Measurements from ENCODE around the gene CAMSAP2. TPM values are rescaled to one million over a fixed set of nuclear protein-coding genes. Genes with fewer than 3 reads are reported as not detected.

Gene CAMSAP2
- total and polyA plus RNA-seq, 2 of the 4 experiments (the other 2 are of a cell fraction) = 8.3 to 29.4 TPM

DNA sequence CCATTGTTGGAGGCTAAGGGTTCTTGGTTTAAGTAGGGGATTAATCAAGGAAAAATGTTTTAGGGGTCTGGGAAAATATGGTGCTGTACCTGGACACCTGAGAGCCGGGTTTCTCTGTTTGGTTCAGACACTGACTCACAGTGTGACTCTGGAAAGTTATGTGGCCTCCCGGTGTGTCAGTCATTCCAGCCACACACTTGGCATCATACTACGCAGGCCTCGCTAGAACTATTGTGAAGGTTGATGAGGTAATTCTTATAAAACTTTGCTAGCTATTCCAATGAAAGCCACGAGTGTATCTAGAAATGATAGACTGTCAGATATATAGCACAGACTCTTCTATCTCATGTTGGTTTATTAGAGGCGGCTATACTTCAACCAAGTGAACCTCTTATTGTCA lies 4.8 kb upstream of the CAMSAP2 start:
- Histone ChIP-seq H3K4me2 (ENCODE audit: low read depth, low read length) (no peak overlapping the region), H4K8ac (ENCODE audit: low read depth in 2 of 2, low read length in 2 of 2) (no peak overlapping the region), H3K23ac (ENCODE audit: low read depth, low read length) (no peak overlapping the region), H3K9me3 (ENCODE audit: control insufficient read depth, insufficient read depth, low read length) (no peaks in the 10 kb centered on the region), H3K79me1 (ENCODE audit: low read depth in 1 of 2, low read length in 2 of 2) (0 out of 4 replicates have a peak, but pooled peaks cover 0 to 6% of the 10 kb centered on the region in 2 experiments), H3K27me3 (ENCODE audit: control insufficient read depth, insufficient read depth, low read length) (no peaks in the 10 kb centered on the region), H4K91ac (ENCODE audit: insufficient read depth, low read depth, low read length) (no peak overlapping the region), H3K56ac (ENCODE audit: extremely low read depth, insufficient read depth, low read length) (no peak overlapping the region), H3K36me3 (ENCODE audit: control insufficient read depth, insufficient read depth, low read length) (no peaks in the 10 kb centered on the region), H4K5ac (ENCODE audit: low read depth, low read length) (no peak overlapping the region), H2AK5ac (ENCODE audit: low read depth, low read length) (no peak overlapping the region), H3K4me1 (ENCODE audit: control insufficient read depth, insufficient read depth, low read length) (no peaks in the 10 kb centered on the region; the same call in 1 of the 2 replicates), H2BK20ac (ENCODE audit: low read depth, low read length) (no peak overlapping the region), H2BK15ac (ENCODE audit: low read depth, low read length) (no peak overlapping the region), H3K4ac (ENCODE audit: low read depth, low read length) (no peak overlapping the region), H2BK5ac (ENCODE audit: low read depth, low read length, poor library complexity, severe bottlenecking) (no peak overlapping the region), H4K20me1 (ENCODE audit: insufficient read depth, low read length) (no peaks in the 10 kb centered on the region), H2AFZ (replicated peaks; ENCODE audit: low read length, poor library complexity) (no peak overlapping the region), H3K18ac (ENCODE audit: low read depth, low read length) (no peak overlapping the region), H3K4me3 (ENCODE audit: insufficient read depth, low read depth, low read length) (no peak overlapping the region), H3K27ac (ENCODE audit: insufficient read depth, low read length) (no peak overlapping the region), H2AK9ac (replicated peaks; ENCODE audit: low read depth, low read length, poor library complexity) (no peak overlapping the region), H3K9me1 (ENCODE audit: insufficient read depth, low read length) (peaks cover 4% of the 10 kb centered on the region; the same call in 1 of the 2 replicates), H3K14ac (replicated peaks; ENCODE audit: low read depth, low read length) (no peak overlapping the region), H3K9ac (ENCODE audit: low read depth, low read length) (no peak overlapping the region), H2BK120ac (ENCODE audit: low read depth, low read length) (no peak overlapping the region)
- dilution Hi-C loops (cut with HindIII; ENCODE audit: low sequenced_read_pairs, unreplicated experiment) = no loop called here
- 86% methylated on average over 1 of the region's 6 CpGs; no CpG with 5 or more reads in 1 of the 2 experiments for WGBS, 2 experiments (ENCODE audit: extremely low coverage in 2 of 2, insufficient read length in 1 of 2)
- POLR2A ChIA-PET (ENCODE audit: unreplicated experiment) = no interaction called here
- DNase-seq = no peak
- no TSS peak for BruUV-seq (replicated peaks)
- no peak for ATAC-seq (ENCODE audit: low read depth)
- TF ChIP-seq RFX5 (IDR thresholded peaks at IDR 0.05; ENCODE audit: low read depth, low read length) (no peak), SMC3 (IDR thresholded peaks at IDR 0.05; ENCODE audit: low read depth, low read length) (no peak), NFE2L2 (IDR thresholded peaks at IDR 0.05; ENCODE audit: low read depth, low read length) (no peak), MAZ (IDR thresholded peaks at IDR 0.05; ENCODE audit: borderline replicate concordance, low read depth, low read length) (no peak), MAFK (IDR thresholded peaks at IDR 0.05; ENCODE audit: low read depth, low read length) (no peak), FOS (IDR thresholded peaks at IDR 0.05; ENCODE audit: low read depth, low read length) (no peak), POLR2A (IDR thresholded peaks at IDR 0.05; ENCODE audit: low read depth, low read length) (no peak), CEBPB (IDR thresholded peaks at IDR 0.05; ENCODE audit: low read depth, low read length) (no peak), CHD1 (IDR thresholded peaks at IDR 0.05; ENCODE audit: low read depth, low read length) (no peak), BHLHE40 (IDR thresholded peaks at IDR 0.05; ENCODE audit: low read depth, low read length) (no peak), RCOR1 (IDR thresholded peaks at IDR 0.05; ENCODE audit: insufficient replicate concordance, low read length) (no peak), RAD21 (IDR thresholded peaks at IDR 0.05; ENCODE audit: low read length) (no peak), MXI1 (IDR thresholded peaks at IDR 0.05; ENCODE audit: borderline replicate concordance, low read depth, low read length) (no peak)
- TF ChIP-seq, protein P1, sequence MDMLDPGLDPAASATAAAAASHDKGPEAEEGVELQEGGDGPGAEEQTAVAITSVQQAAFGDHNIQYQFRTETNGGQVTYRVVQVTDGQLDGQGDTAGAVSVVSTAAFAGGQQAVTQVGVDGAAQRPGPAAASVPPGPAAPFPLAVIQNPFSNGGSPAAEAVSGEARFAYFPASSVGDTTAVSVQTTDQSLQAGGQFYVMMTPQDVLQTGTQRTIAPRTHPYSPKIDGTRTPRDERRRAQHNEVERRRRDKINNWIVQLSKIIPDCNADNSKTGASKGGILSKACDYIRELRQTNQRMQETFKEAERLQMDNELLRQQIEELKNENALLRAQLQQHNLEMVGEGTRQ (IDR thresholded peaks at IDR 0.05; ENCODE audit: low read depth, low read length) = no peak
- TF ChIP-seq, protein P2, sequence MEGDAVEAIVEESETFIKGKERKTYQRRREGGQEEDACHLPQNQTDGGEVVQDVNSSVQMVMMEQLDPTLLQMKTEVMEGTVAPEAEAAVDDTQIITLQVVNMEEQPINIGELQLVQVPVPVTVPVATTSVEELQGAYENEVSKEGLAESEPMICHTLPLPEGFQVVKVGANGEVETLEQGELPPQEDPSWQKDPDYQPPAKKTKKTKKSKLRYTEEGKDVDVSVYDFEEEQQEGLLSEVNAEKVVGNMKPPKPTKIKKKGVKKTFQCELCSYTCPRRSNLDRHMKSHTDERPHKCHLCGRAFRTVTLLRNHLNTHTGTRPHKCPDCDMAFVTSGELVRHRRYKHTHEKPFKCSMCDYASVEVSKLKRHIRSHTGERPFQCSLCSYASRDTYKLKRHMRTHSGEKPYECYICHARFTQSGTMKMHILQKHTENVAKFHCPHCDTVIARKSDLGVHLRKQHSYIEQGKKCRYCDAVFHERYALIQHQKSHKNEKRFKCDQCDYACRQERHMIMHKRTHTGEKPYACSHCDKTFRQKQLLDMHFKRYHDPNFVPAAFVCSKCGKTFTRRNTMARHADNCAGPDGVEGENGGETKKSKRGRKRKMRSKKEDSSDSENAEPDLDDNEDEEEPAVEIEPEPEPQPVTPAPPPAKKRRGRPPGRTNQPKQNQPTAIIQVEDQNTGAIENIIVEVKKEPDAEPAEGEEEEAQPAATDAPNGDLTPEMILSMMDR (conservative IDR thresholded peaks at IDR 0.05; ENCODE audit: low read depth, low read length) = no peak
- TF ChIP-seq, protein P3, sequence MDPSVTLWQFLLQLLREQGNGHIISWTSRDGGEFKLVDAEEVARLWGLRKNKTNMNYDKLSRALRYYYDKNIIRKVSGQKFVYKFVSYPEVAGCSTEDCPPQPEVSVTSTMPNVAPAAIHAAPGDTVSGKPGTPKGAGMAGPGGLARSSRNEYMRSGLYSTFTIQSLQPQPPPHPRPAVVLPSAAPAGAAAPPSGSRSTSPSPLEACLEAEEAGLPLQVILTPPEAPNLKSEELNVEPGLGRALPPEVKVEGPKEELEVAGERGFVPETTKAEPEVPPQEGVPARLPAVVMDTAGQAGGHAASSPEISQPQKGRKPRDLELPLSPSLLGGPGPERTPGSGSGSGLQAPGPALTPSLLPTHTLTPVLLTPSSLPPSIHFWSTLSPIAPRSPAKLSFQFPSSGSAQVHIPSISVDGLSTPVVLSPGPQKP (IDR thresholded peaks at IDR 0.05; ENCODE audit: borderline replicate concordance, low read depth, low read length) = no peak
- intact Hi-C loops (cut with micrococcal nuclease) = no loop called here
- in situ Hi-C loops (cut with MboI; ENCODE audit: low sequenced_read_pairs) = no loop called here
- CTCF ChIA-PET = no interaction called here

Data from IMR-90 (cell line).